DOHH2 (cell line): ENCODE measurements around the gene TRMT11.

ENCODE experiments used
- CTCF ChIP-seq: fragments of 200-600 bp; sonication (generic); IDR thresholded peaks from one replicate; pipeline ENCODE4 v1.5.1; 2014; ENCODE audit warnings: antibody characterized with exemption, mild to moderate bottlenecking, low read depth, low read length; ENCODE audit not compliant: poor library complexity, severe bottlenecking
- EZH2phosphoT487 ChIP-seq: fragments of 200-600 bp; sonication (generic); IDR thresholded peaks from 2 replicates; pipeline ENCODE4 v1.6.1; 2017; ENCODE audit warnings: borderline replicate concordance, mild to moderate bottlenecking, antibody characterized with exemption, low read length, moderate library complexity, mixed read lengths

GRCh38 chr6:125961117-125961516 is 25.2 kb upstream of the TRMT11 start:
- TF ChIP-seq CTCF, result no peak
- TF ChIP-seq EZH2phosphoT487, result no peak
